ENCODE measurements around the gene JAK1.

GRCh38 chr1:64976361-64976760 lies 10.0 kb upstream of the JAK1 start:
- TF ChIP-seq CTCF (IDR thresholded peaks at IDR 0.05) = no peak
- no peak for TF ChIP-seq POLR2A (IDR thresholded peaks at IDR 0.05)
